Measurements from ENCODE around the gene ENO4. TPM values are rescaled to one million over a fixed set of nuclear protein-coding genes. Genes with fewer than 3 reads are reported as not detected.

The ENO4 gene
- total RNA-seq, 1 donor, result not detected

GRCh38 chr10:116870949-116871348, 21.6 kb downstream of the ENO4 start:
- no peaks in the 10 kb centered on the region for H3K4me1 ChIP-seq (ENCODE audit: insufficient read depth, low read length)
- no peaks in the 10 kb centered on the region for H3K27me3 ChIP-seq (ENCODE audit: insufficient read depth, low read length)
- H3K4me3 ChIP-seq (ENCODE audit: low read length), result no peak overlapping the region
- H3K9me3 ChIP-seq (ENCODE audit: low read depth, low read length), result no peaks in the 10 kb centered on the region

- Histone ChIP-seq H3K4me1 (ENCODE audit: insufficient read depth, low read length) (no peaks in the 10 kb centered on the region), H3K27me3 (ENCODE audit: insufficient read depth, low read length) (no peaks in the 10 kb centered on the region), H3K9me3 (ENCODE audit: low read depth, low read length) (no peaks in the 10 kb centered on the region), H3K4me3 (ENCODE audit: low read length) (no peak overlapping the region)
Measured at GRCh38 chr10:116873134-116873533, 23.8 kb downstream of the ENO4 start.

- Histone ChIP-seq H3K4me1 (ENCODE audit: insufficient read depth, low read length) (no peaks in the 10 kb centered on the region), H3K4me3 (ENCODE audit: low read length) (no peak overlapping the region), H3K9me3 (ENCODE audit: low read depth, low read length) (no peaks in the 10 kb centered on the region), H3K27me3 (ENCODE audit: insufficient read depth, low read length) (no peaks in the 10 kb centered on the region)
Measured at GRCh38 chr10:116875897-116876296, 26.6 kb downstream of the ENO4 start.

GRCh38 chr10:116877391-116877790, 28.1 kb downstream of the ENO4 start:
- Histone ChIP-seq H3K4me1 (ENCODE audit: insufficient read depth, low read length) (no peaks in the 10 kb centered on the region), H3K27me3 (ENCODE audit: insufficient read depth, low read length) (no peaks in the 10 kb centered on the region), H3K4me3 (ENCODE audit: low read length) (no peak overlapping the region), H3K9me3 (ENCODE audit: low read depth, low read length) (no peaks in the 10 kb centered on the region)

GRCh38 chr10:116878123-116878522, 28.8 kb downstream of the ENO4 start:
- H3K4me1 ChIP-seq (ENCODE audit: insufficient read depth, low read length), result no peaks in the 10 kb centered on the region
- no peaks in the 10 kb centered on the region for H3K27me3 ChIP-seq (ENCODE audit: insufficient read depth, low read length)
- H3K9me3 ChIP-seq (ENCODE audit: low read depth, low read length), result no peaks in the 10 kb centered on the region
- H3K4me3 ChIP-seq (ENCODE audit: low read length), result no peak overlapping the region

GRCh38 chr10:116879817-116880216, 30.5 kb downstream of the ENO4 start:
- no peaks in the 10 kb centered on the region for H3K9me3 ChIP-seq (ENCODE audit: low read depth, low read length)
- H3K27me3 ChIP-seq (ENCODE audit: insufficient read depth, low read length), result no peaks in the 10 kb centered on the region
- no peaks in the 10 kb centered on the region for H3K4me1 ChIP-seq (ENCODE audit: insufficient read depth, low read length)
- H3K4me3 ChIP-seq (ENCODE audit: low read length), result no peak overlapping the region

- Histone ChIP-seq H3K4me3 (ENCODE audit: low read length) (no peak overlapping the region), H3K9me3 (ENCODE audit: low read depth, low read length) (no peaks in the 10 kb centered on the region), H3K27me3 (ENCODE audit: insufficient read depth, low read length) (no peaks in the 10 kb centered on the region), H3K4me1 (ENCODE audit: insufficient read depth, low read length) (no peaks in the 10 kb centered on the region)
Measured at GRCh38 chr10:116880716-116881482, 31.6 kb downstream of the ENO4 start.

GRCh38 chr10:116882639-116883038, 33.3 kb downstream of the ENO4 start:
- Histone ChIP-seq H3K27me3 (ENCODE audit: insufficient read depth, low read length) (no peaks in the 10 kb centered on the region), H3K4me3 (ENCODE audit: low read length) (no peak overlapping the region), H3K4me1 (ENCODE audit: insufficient read depth, low read length) (no peaks in the 10 kb centered on the region), H3K9me3 (ENCODE audit: low read depth, low read length) (no peaks in the 10 kb centered on the region)

- Histone ChIP-seq H3K4me3 (ENCODE audit: low read length) (no peak overlapping the region), H3K9me3 (ENCODE audit: low read depth, low read length) (no peaks in the 10 kb centered on the region), H3K4me1 (ENCODE audit: insufficient read depth, low read length) (no peaks in the 10 kb centered on the region), H3K27me3 (ENCODE audit: insufficient read depth, low read length) (peaks cover 4% of the 10 kb centered on the region)
Measured at GRCh38 chr10:116886772-116887171, 37.5 kb downstream of the ENO4 start.

- Histone ChIP-seq H3K4me3 (ENCODE audit: low read length) (no peak overlapping the region), H3K27me3 (ENCODE audit: insufficient read depth, low read length) (peaks cover 7% of the 10 kb centered on the region), H3K9me3 (ENCODE audit: low read depth, low read length) (no peaks in the 10 kb centered on the region), H3K4me1 (ENCODE audit: insufficient read depth, low read length) (no peaks in the 10 kb centered on the region)
Measured at GRCh38 chr10:116888380-116889055, 39.2 kb downstream of the ENO4 start.

- H3K4me3 ChIP-seq (ENCODE audit: low read length), result no peak overlapping the region
- H3K27me3 ChIP-seq (ENCODE audit: insufficient read depth, low read length), result peaks cover 7% of the 10 kb centered on the region
- no peaks in the 10 kb centered on the region for H3K9me3 ChIP-seq (ENCODE audit: low read depth, low read length)
- no peaks in the 10 kb centered on the region for H3K4me1 ChIP-seq (ENCODE audit: insufficient read depth, low read length)
Measured at GRCh38 chr10:116889066-116889465, 39.8 kb downstream of the ENO4 start.

- Histone ChIP-seq H3K4me3 (ENCODE audit: low read length) (no peak overlapping the region), H3K27me3 (ENCODE audit: insufficient read depth, low read length) (peaks cover 7% of the 10 kb centered on the region), H3K9me3 (ENCODE audit: low read depth, low read length) (no peaks in the 10 kb centered on the region), H3K4me1 (ENCODE audit: insufficient read depth, low read length) (no peaks in the 10 kb centered on the region)
Measured at GRCh38 chr10:116891208-116891607, 41.9 kb downstream of the ENO4 start.

- no peaks in the 10 kb centered on the region for H3K9me3 ChIP-seq (ENCODE audit: low read depth, low read length)
- H3K4me1 ChIP-seq (ENCODE audit: insufficient read depth, low read length), result no peaks in the 10 kb centered on the region
- H3K4me3 ChIP-seq (ENCODE audit: low read length), result no peak overlapping the region
- H3K27me3 ChIP-seq (ENCODE audit: insufficient read depth, low read length), result peaks cover 7% of the 10 kb centered on the region
Measured at GRCh38 chr10:116892907-116893685, 43.8 kb downstream of the ENO4 start.

GRCh38 chr10:116893686-116894037, 44.4 kb downstream of the ENO4 start:
- Histone ChIP-seq H3K4me1 (ENCODE audit: insufficient read depth, low read length) (no peaks in the 10 kb centered on the region), H3K9me3 (ENCODE audit: low read depth, low read length) (no peaks in the 10 kb centered on the region), H3K4me3 (ENCODE audit: low read length) (no peak overlapping the region), H3K27me3 (ENCODE audit: insufficient read depth, low read length) (peaks cover 7% of the 10 kb centered on the region)

GRCh38 chr10:116899626-116900025, 50.3 kb downstream of the ENO4 start:
- no peaks in the 10 kb centered on the region for H3K27me3 ChIP-seq (ENCODE audit: insufficient read depth, low read length)
- no peaks in the 10 kb centered on the region for H3K9me3 ChIP-seq (ENCODE audit: low read depth, low read length)
- no peak overlapping the region for H3K4me3 ChIP-seq (ENCODE audit: low read length)
- H3K4me1 ChIP-seq (ENCODE audit: insufficient read depth, low read length), result no peaks in the 10 kb centered on the region

Data from mononuclear cell (primary cell).